CD4-positive, alpha-beta T cell (primary cell): ENCODE results near the gene ZNF614. TPM values are rescaled to one million over a fixed set of nuclear protein-coding genes. Genes with fewer than 3 reads are reported as not detected.
"Not testable (repeated sequence)": the region's sequence is repeated elsewhere in the genome, so short reads cannot be mapped to it uniquely, and the experiment has no call there.

Experiments used
- ATAC-seq: fragments of 200-7000 bp; cut with Tn5 transposase; one replicate; pipeline ENCODE4 v1.10.0; 2022; ENCODE audit warnings: mild to moderate bottlenecking; ENCODE audit not compliant: poor library complexity
- CTCF ChIA-PET: fragments of 350-600 bp; sonication (Branson Sonifier 250); formaldehyde crosslinking; loops from one replicate; lab custom pipeline; 2021; ENCODE audit warnings: antibody characterized with exemption, inconsistent platforms; lab: Charles Lee
- POLR2A ChIA-PET: fragments of 350-600 bp; sonication (Branson Sonifier 250); formaldehyde crosslinking; loops from one replicate; lab custom pipeline; 2021; ENCODE audit warnings: antibody characterized with exemption, inconsistent platforms; lab: Charles Lee
- DNase-seq, 14 experiments: peaks; one replicate each; pipeline ENCODE4 v3.0.0-alpha.2; 2013 to 2020; ENCODE audit warnings: mixed read lengths in 2 of 14
- H3K27ac ChIP-seq, 2 donors: one replicate each; pipeline versions ENCODE4 v1.5.1 to v1.7.0; 2013; ENCODE audit warnings: low read length in 2 of 2, low read depth in 1 of 2, mild to moderate bottlenecking in 1 of 2
- H3K27me3 ChIP-seq, 2 experiments: 1 replicate in 1 of 2; 2 replicates in 1 of 2; pipeline versions ENCODE4 v1.6.1 to v1.7.0; 2013; ENCODE audit warnings: low read length in 2 of 2, control low read depth in 1 of 2, mild to moderate bottlenecking in 1 of 2, moderate library complexity in 1 of 2; ENCODE audit not compliant: insufficient read depth in 2 of 2, control insufficient read depth in 1 of 2
- H3K36me3 ChIP-seq: one replicate; pipeline ENCODE4 v1.6.1; 2013; ENCODE audit warnings: low read length, control low read depth; ENCODE audit not compliant: insufficient read depth
- H3K4me1 ChIP-seq: one replicate; pipeline ENCODE4 v1.6.1; 2013; ENCODE audit warnings: low read length, control low read depth; ENCODE audit not compliant: insufficient read depth
- H3K4me3 ChIP-seq: one replicate; pipeline ENCODE4 v1.5.1; 2013; ENCODE audit warnings: mild to moderate bottlenecking, low read length, moderate library complexity
- H3K9me3 ChIP-seq, 2 experiments: 1 replicate in 1 of 2; 2 replicates in 1 of 2; pipeline versions ENCODE4 v1.6.1 to v1.7.0; 2013; ENCODE audit warnings: low read length in 2 of 2, mild to moderate bottlenecking in 2 of 2, control low read depth in 1 of 2, moderate library complexity in 1 of 2; ENCODE audit not compliant: control insufficient read depth in 1 of 2, insufficient read depth in 1 of 2
- H3K27ac Mint-ChIP-seq: one replicate; pipeline ENCODE4 v1.8.0; 2020; ENCODE audit warnings: mixed read lengths
- H3K27me3 Mint-ChIP-seq: one replicate; pipeline ENCODE4 v1.8.0; 2021; ENCODE audit warnings: mixed read lengths
- H3K36me3 Mint-ChIP-seq: one replicate; pipeline ENCODE4 v1.8.0; 2021; ENCODE audit warnings: low read depth, mixed read lengths
- H3K4me1 Mint-ChIP-seq: one replicate; pipeline ENCODE4 v1.8.0; 2021; ENCODE audit warnings: low read depth, mixed read lengths
- H3K4me3 Mint-ChIP-seq: one replicate; pipeline ENCODE4 v1.8.0; 2020; ENCODE audit warnings: mild to moderate bottlenecking, mixed read lengths
- H3K9me3 Mint-ChIP-seq: one replicate; pipeline ENCODE4 v1.8.0; 2020; ENCODE audit warnings: mixed read lengths
- CTCF ChIP-seq: fragments of 200-600 bp; IDR thresholded peaks from one replicate; pipeline ENCODE4 v1.8.0; 2022; ENCODE audit warnings: antibody characterized with exemption, mild to moderate bottlenecking
- intact Hi-C, 2 experiments: fragments of 100-400 bp; cut with DNase I in 1 of 2; cut with micrococcal nuclease in 1 of 2; formaldehyde crosslinking; loops; one replicate each; pipeline versions ENCODE4 v1.15.1 to v1.9.0; 2023 to 2025; cut with DNase I, micrococcal nuclease
- total RNA-seq, 174 experiments: library from RNA in 2 of 174; stranded (reverse) in 2 of 174; gene quantifications; one replicate each; pipeline ENCODE4 v1.2.3 and lab custom pipeline; 2021 to 2026

Gene ZNF614
- total RNA-seq, 2 experiments from 2014 or later = 9.7 to 10.5 TPM

- Histone ChIP-seq H3K27ac (no peak overlapping the region), H3K36me3 (peaks cover 55% of the 10 kb centered on the region), H3K4me3 (no peak overlapping the region), H3K4me1 (no peaks in the 10 kb centered on the region), H3K27me3 (no peaks in the 10 kb centered on the region), H3K9me3 (peaks cover 60 to 99% of the 10 kb centered on the region in 2 experiments)
- DNase-seq (no peak), ATAC-seq (no peak)
- peaks cover 36% of the 10 kb centered on the region for H3K9me3 Mint-ChIP-seq
- H3K27ac Mint-ChIP-seq = no peak overlapping the region
- intact Hi-C loops = no loop called here
- no peaks in the 10 kb centered on the region for H3K27me3 Mint-ChIP-seq
- TF ChIP-seq CTCF = no peak
- ChIA-PET CTCF (no interaction called here), POLR2A (no interaction called here)
- H3K36me3 Mint-ChIP-seq = peaks cover 99% of the 10 kb centered on the region
- H3K4me3 Mint-ChIP-seq = no peak overlapping the region
- H3K4me1 Mint-ChIP-seq = no peaks in the 10 kb centered on the region
These were observed 38.2 kb upstream of the ZNF614 start for GRCh38 chr19:52066258-52066863.

GRCh38 chr19:52065399-52065798, 37.2 kb upstream of the ZNF614 start:
- ChIA-PET POLR2A (no interaction called here), CTCF (no interaction called here)
- no peaks in the 10 kb centered on the region for H3K27me3 Mint-ChIP-seq
- DNase-seq (no peak), ATAC-seq (no peak)
- Histone ChIP-seq H3K4me1 (no peaks in the 10 kb centered on the region), H3K27ac (no peak overlapping the region), H3K4me3 (no peak overlapping the region), H3K9me3 (peaks cover 65 to 99% of the 10 kb centered on the region in 2 experiments), H3K27me3 (no peaks in the 10 kb centered on the region), H3K36me3 (peaks cover 45% of the 10 kb centered on the region)
- no peak overlapping the region for H3K4me3 Mint-ChIP-seq
- H3K36me3 Mint-ChIP-seq = peaks cover 99% of the 10 kb centered on the region
- TF ChIP-seq CTCF = no peak
- no peak overlapping the region for H3K27ac Mint-ChIP-seq
- H3K4me1 Mint-ChIP-seq = no peaks in the 10 kb centered on the region
- peaks cover 29% of the 10 kb centered on the region for H3K9me3 Mint-ChIP-seq
- intact Hi-C loops = no loop called here

DNA sequence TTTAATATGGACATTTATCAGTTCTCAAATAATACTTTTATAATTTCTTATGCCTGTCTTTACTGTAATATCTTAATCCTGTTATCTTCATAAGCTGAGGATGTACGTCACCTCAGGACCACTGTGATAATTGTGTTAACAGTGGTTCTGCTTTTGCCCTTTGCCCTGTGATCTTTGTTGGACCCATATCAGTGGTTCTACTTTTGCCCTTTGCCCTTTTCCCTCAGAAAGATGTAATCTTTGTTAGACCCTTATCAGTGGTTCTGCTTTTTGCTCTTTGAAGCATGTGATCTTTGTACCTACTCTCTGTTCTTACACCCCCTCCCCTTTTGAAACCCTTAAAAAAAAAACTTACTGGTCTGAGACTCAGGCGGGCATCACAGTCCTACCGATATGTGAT, 28.3 kb upstream of the ZNF614 start:
- H3K4me1 Mint-ChIP-seq, intact Hi-C loops, H3K27me3 Mint-ChIP-seq, H3K4me3 Mint-ChIP-seq, H3K27ac ChIP-seq, POLR2A ChIA-PET, H3K4me3 ChIP-seq, H3K27ac Mint-ChIP-seq, H3K4me1 ChIP-seq, ATAC-seq, H3K27me3 ChIP-seq, H3K36me3 ChIP-seq, DNase-seq, CTCF ChIA-PET: not testable (repeated sequence)
- H3K9me3 Mint-ChIP-seq = peaks cover 12% of the 10 kb centered on the region
- H3K9me3 ChIP-seq = peaks cover 27 to 31% of the 10 kb centered on the region in 2 experiments
- peaks cover 92% of the 10 kb centered on the region for H3K36me3 Mint-ChIP-seq

- POLR2A ChIA-PET = interaction anchor here (1.4 kb wide), 1 partner anchor 25 kb away, joined by 4 read pairs; no protein-coding TSS in a partner anchor
- not testable (repeated sequence) for H3K9me3 ChIP-seq
These were observed 23.6 kb upstream of the ZNF614 start for GRCh38 chr19:52051736-52052135.

More at GRCh38 chr19:52051736-52052135, 23.6 kb upstream of the ZNF614 start:
- H3K4me3 Mint-ChIP-seq, H3K27ac Mint-ChIP-seq, H3K4me1 ChIP-seq, H3K27me3 Mint-ChIP-seq, CTCF ChIA-PET, H3K36me3 ChIP-seq, H3K4me3 ChIP-seq, H3K27ac ChIP-seq, DNase-seq, intact Hi-C loops, ATAC-seq, H3K27me3 ChIP-seq: not testable (repeated sequence)
- H3K9me3 Mint-ChIP-seq = peaks cover 13% of the 10 kb centered on the region
- peaks cover 29% of the 10 kb centered on the region for H3K4me1 Mint-ChIP-seq
- H3K36me3 Mint-ChIP-seq = peaks cover 94% of the 10 kb centered on the region
